Natural killer cell (primary cell): ENCODE measurements around the gene CCZ1. TPM values are rescaled to one million over a fixed set of nuclear protein-coding genes. Genes with fewer than 3 reads are reported as not detected.
"Not testable (repeated sequence)": the region's sequence is repeated elsewhere in the genome, so short reads cannot be mapped to it uniquely, and the experiment has no call there.

Experiments
- ATAC-seq, 3 donors: fragments of 150-1000 bp in 2 of 3; fragments of 200-7000 bp in 1 of 3; cut with Tn5 transposase; 1 replicate in 1 of 3; 2 replicates in 2 of 3; pipeline ENCODE4 v1.10.0; 2021; ENCODE audit warnings: mild to moderate bottlenecking in 2 of 3, moderate library complexity in 2 of 3
- DNase-seq, 2 donors: peaks; one replicate each; pipeline versions ENCODE4 v3.0.0 to v3.0.0-alpha.2; 2013 to 2021; ENCODE audit warnings: mixed read lengths in 1 of 2
- H3K27ac ChIP-seq: one replicate; pipeline ENCODE4 v1.5.1; 2013; ENCODE audit warnings: mild to moderate bottlenecking, low read length
- H3K27me3 ChIP-seq: one replicate; pipeline ENCODE4 v1.6.1; 2013; ENCODE audit warnings: low read length; ENCODE audit not compliant: control insufficient read depth, insufficient read depth
- H3K36me3 ChIP-seq: one replicate; pipeline ENCODE4 v1.6.1; 2013; ENCODE audit warnings: low read length; ENCODE audit not compliant: control insufficient read depth, insufficient read depth
- H3K4me1 ChIP-seq: one replicate; pipeline ENCODE4 v1.6.1; 2013; ENCODE audit warnings: low read length; ENCODE audit not compliant: control insufficient read depth, insufficient read depth
- H3K4me3 ChIP-seq: one replicate; pipeline ENCODE4 v1.5.1; 2013; ENCODE audit warnings: low read length
- H3K9me3 ChIP-seq: one replicate; pipeline ENCODE4 v1.6.1; 2013; ENCODE audit warnings: low read length; ENCODE audit not compliant: control insufficient read depth, insufficient read depth
- H3K27ac Mint-ChIP-seq, 2 donors: one replicate each; pipeline ENCODE4 v1.8.0; 2022; ENCODE audit warnings: mild to moderate bottlenecking in 2 of 2, mixed read lengths in 2 of 2, moderate library complexity in 1 of 2
- H3K27me3 Mint-ChIP-seq, 2 donors: one replicate each; pipeline ENCODE4 v1.8.0; 2022; ENCODE audit warnings: low read depth in 2 of 2, mixed read lengths in 2 of 2
- H3K36me3 Mint-ChIP-seq: one replicate; pipeline ENCODE4 v1.8.0; 2022; ENCODE audit warnings: mixed read lengths
- H3K4me1 Mint-ChIP-seq, 2 donors: one replicate each; pipeline ENCODE4 v1.8.0; 2022; ENCODE audit warnings: mixed read lengths in 2 of 2
- H3K4me3 Mint-ChIP-seq: one replicate; pipeline ENCODE4 v1.8.0; 2022; ENCODE audit warnings: mild to moderate bottlenecking, moderate library complexity, mixed read lengths
- H3K9me3 Mint-ChIP-seq, 2 donors: one replicate each; pipeline ENCODE4 v1.8.0; 2022; ENCODE audit warnings: mixed read lengths in 2 of 2
- WGBS: methylation state at CpG from one replicate; pipeline ENCODE4 v1.1.7; 2013; ENCODE audit warnings: missing lambda C conversion rate; ENCODE audit not compliant: insufficient coverage; 5-methylcytosine and 5-hydroxymethylcytosine counted together
- intact Hi-C: fragments of 100-400 bp; cut with micrococcal nuclease; formaldehyde crosslinking; loops from one replicate; pipeline ENCODE4 v1.14.2; 2022
- total RNA-seq, 4 donors: library from RNA; stranded (reverse); fragments of 120-200 nt in 1 of 4; gene quantifications; one replicate each; pipeline versions ENCODE4 v1.2.3 to v1.2.4, GENCODE V29; 2013 to 2022
- TF ChIP-seq, protein P1 (sequence below): fragments of 200-600 bp; IDR thresholded peaks from one replicate; pipeline ENCODE4 v1.8.0; 2022; ENCODE audit warnings: antibody characterized with exemption

The CCZ1 gene
- total RNA-seq, 3 donors from 2014 or later (not counting 1 experiment from before 2014, with no cell fraction given) = 81.4 to 114 (median 112) TPM

DNA sequence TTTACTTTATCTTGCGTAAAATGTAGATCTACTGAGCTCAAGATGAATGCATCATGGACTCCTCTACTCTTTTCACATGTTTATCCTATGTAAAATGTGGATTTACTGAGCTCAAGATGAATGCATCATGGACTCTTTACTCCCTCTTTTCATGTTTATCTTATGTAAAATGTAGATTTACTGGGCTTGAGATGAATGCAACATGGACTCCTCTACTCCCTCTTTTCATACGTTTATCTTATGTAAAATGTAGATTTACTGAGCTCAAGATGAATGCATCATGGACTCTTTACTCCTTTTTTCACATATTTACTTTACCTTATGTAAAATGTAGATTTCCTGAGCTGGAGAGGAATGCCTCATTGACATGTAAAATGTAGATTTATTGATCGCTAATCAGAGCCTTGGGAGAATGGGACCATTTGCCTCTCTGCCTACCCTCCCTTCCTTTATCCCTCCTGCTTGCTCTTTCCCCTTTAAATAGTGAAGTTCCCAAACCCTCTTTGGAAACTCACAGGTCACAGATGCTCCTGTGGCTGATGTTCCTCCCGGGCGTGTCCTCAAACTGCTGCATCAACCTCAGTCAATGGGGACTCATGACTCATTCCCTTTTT is 35.7 kb upstream of the CCZ1 start:
- H3K4me3 ChIP-seq, H3K4me1 Mint-ChIP-seq, H3K36me3 Mint-ChIP-seq, DNase-seq, H3K9me3 ChIP-seq, ATAC-seq, H3K27ac ChIP-seq, H3K4me3 Mint-ChIP-seq, H3K36me3 ChIP-seq, H3K27me3 ChIP-seq, H3K27me3 Mint-ChIP-seq, intact Hi-C loops, H3K27ac Mint-ChIP-seq, H3K9me3 Mint-ChIP-seq: not testable (repeated sequence)
- peaks cover 10% of the 10 kb centered on the region for H3K4me1 ChIP-seq
- WGBS = 94% methylated on average over 2 of the region's 5 CpGs

DNA sequence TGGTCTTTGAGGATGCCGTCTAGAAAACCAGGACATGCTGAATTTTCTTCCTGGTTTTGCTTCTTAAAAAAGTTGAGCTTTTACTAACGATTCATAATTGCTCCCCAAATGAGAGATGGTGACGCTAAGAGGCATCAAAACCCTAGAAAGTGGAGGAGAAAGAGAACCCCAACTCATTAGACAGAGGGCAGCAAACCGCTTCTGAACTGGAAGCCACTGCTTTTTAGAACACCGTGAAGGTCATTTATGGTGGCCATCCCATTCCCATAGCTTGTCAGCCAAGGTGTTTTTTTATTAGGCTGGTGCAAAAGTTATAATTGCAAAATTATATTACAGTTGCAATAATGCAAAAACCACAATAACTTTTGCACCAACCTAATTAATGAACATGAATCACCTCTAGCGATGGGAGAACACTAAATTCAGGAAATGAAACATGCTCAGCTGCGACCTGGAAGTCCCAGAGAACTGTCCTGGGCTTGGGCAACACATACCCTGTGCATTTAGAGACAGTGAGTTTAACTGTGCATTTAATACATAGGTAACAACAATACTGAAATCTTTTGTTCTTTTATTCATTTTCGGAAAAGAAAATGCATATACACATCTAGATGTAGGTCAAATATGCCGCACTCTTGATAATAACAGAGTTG is 33.1 kb upstream of the CCZ1 start:
- not testable (repeated sequence) for H3K4me3 Mint-ChIP-seq, H3K9me3 ChIP-seq, H3K36me3 Mint-ChIP-seq

DNA sequence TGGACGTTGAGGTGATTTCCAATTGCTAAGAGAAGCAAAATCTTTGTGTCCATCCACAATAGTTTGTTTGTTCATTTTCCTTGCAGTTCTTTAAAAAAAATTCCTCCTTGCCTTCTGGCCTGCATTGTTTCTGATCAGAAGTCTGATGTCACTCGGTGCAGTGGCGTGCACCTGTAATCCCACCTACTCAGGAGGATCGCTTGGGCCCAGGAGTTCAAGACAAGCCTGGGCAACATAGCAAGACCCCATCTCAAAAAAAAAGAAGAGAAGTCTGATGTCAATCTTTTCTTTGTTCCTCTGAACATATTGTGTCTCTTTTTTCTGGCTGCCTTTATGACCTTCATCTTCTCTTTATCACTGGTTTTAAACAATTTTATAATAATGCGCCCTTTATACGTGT is 31.5 kb upstream of the CCZ1 start:
- Mint-ChIP-seq H3K4me1 (no peaks in the 10 kb centered on the region), H3K36me3 (no peaks in the 10 kb centered on the region), H3K9me3 (no peaks in the 10 kb centered on the region), H3K4me3 (no peak overlapping the region), H3K27me3 (no peaks in the 10 kb centered on the region), H3K27ac (no peak overlapping the region)
- TF ChIP-seq, protein P1, sequence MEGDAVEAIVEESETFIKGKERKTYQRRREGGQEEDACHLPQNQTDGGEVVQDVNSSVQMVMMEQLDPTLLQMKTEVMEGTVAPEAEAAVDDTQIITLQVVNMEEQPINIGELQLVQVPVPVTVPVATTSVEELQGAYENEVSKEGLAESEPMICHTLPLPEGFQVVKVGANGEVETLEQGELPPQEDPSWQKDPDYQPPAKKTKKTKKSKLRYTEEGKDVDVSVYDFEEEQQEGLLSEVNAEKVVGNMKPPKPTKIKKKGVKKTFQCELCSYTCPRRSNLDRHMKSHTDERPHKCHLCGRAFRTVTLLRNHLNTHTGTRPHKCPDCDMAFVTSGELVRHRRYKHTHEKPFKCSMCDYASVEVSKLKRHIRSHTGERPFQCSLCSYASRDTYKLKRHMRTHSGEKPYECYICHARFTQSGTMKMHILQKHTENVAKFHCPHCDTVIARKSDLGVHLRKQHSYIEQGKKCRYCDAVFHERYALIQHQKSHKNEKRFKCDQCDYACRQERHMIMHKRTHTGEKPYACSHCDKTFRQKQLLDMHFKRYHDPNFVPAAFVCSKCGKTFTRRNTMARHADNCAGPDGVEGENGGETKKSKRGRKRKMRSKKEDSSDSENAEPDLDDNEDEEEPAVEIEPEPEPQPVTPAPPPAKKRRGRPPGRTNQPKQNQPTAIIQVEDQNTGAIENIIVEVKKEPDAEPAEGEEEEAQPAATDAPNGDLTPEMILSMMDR = no peak
- WGBS = 94% methylated on average over 6 of the region's 6 CpGs
- intact Hi-C loops = no loop called here
- DNase-seq (no peak), ATAC-seq (no peak)
- no peak overlapping the region for H3K4me3 ChIP-seq
- H3K36me3 ChIP-seq = no peaks in the 10 kb centered on the region
- H3K4me1 ChIP-seq = no peaks in the 10 kb centered on the region
- H3K27me3 ChIP-seq = no peaks in the 10 kb centered on the region
- H3K9me3 ChIP-seq = no peaks in the 10 kb centered on the region
- no peak overlapping the region for H3K27ac ChIP-seq

More for the DNA sequence above, 33.1 kb upstream of the CCZ1 start:
- H3K9me3 Mint-ChIP-seq, H3K4me1 Mint-ChIP-seq, ATAC-seq, H3K27ac Mint-ChIP-seq, H3K27ac ChIP-seq, DNase-seq, intact Hi-C loops, H3K36me3 ChIP-seq, H3K4me3 ChIP-seq, H3K27me3 ChIP-seq, H3K4me1 ChIP-seq, H3K27me3 Mint-ChIP-seq: not testable (repeated sequence)
- 56% methylated on average over 5 of the region's 9 CpGs for WGBS

DNA sequence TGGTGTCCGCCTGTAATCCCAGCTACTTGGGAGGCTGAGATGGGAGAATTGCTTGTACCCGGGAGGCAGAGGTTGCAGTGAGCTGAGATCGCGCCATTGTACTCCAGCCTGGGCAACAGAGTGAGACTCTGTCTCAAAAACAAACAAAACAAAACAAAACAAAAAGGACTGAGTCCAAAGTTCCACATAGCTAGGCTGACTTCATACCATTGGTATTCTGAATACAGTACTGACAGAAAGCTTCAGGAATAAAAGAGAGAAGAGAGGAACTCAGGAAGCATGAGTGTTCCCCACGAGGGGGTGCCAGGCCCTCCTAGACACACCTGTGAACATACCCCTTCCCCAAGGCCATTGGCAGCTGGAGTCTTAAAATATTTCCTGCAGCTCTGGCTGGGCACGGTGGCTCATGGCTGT is 29.6 kb upstream of the CCZ1 start:
- H3K4me1 ChIP-seq, ATAC-seq, H3K36me3 ChIP-seq, H3K36me3 Mint-ChIP-seq, H3K9me3 Mint-ChIP-seq, H3K27ac ChIP-seq, H3K4me3 ChIP-seq, intact Hi-C loops, H3K27me3 Mint-ChIP-seq, H3K27me3 ChIP-seq, H3K4me1 Mint-ChIP-seq, H3K9me3 ChIP-seq, H3K27ac Mint-ChIP-seq, DNase-seq, H3K4me3 Mint-ChIP-seq: not testable (repeated sequence)
- 92% methylated on average over 6 of the region's 6 CpGs for whole genome bisulfite sequencing

DNA sequence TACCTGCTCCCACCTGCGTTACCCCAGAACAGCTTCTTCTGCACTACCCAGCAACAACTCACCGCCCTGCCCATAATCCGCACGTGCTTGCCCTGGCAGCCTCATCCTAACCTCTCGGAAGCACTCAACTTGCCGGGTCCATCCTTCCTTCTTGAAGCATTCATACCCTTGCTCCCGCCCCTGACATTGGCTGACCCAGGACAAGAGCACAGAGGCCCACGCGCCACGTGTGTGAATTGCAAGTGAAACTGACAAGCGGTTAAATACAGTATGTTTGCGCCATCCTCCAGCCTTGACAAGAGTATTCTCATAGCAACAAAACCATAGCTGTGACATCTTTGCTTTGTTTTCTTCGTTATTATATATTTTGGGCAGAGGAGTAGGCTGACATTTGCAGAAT is 28.8 kb upstream of the CCZ1 start:
- no peak overlapping the region for H3K4me3 Mint-ChIP-seq
- H3K27me3 Mint-ChIP-seq = no peaks in the 10 kb centered on the region
- H3K36me3 ChIP-seq = no peaks in the 10 kb centered on the region
- H3K4me3 ChIP-seq = no peak overlapping the region
- no peaks in the 10 kb centered on the region for H3K9me3 ChIP-seq
- intact Hi-C loops = no loop called here
- WGBS = 95% methylated on average over 12 of the region's 13 CpGs
- TF ChIP-seq, protein P1 = no peak
- no peaks in the 10 kb centered on the region for H3K9me3 Mint-ChIP-seq
- H3K36me3 Mint-ChIP-seq = no peaks in the 10 kb centered on the region
- H3K27ac Mint-ChIP-seq = no peak overlapping the region
- DNase-seq (no peak), ATAC-seq (no peak)
- H3K4me1 Mint-ChIP-seq = no peaks in the 10 kb centered on the region
- H3K27ac ChIP-seq = no peak overlapping the region
- no peaks in the 10 kb centered on the region for H3K27me3 ChIP-seq
- no peaks in the 10 kb centered on the region for H3K4me1 ChIP-seq
